Fibroblast of mammary gland (primary cell): Measurements from ENCODE around the gene TERT.

Source experiments
- DNase-seq: peaks from one replicate; pipeline ENCODE4 v3.0.0-alpha.2; 2010; ENCODE audit warnings: low read depth
- H3K4me3 ChIP-seq: 2 replicates; pipeline ENCODE4 v1.5.1; 2011; ENCODE audit warnings: low read depth, mild to moderate bottlenecking, low read length, moderate library complexity; ENCODE audit not compliant: control insufficient read depth
- CTCF ChIP-seq: conservative IDR thresholded peaks from 2 replicates; pipeline ENCODE4 v1.5.1; 2011; ENCODE audit warnings: low read depth, low read length, inconsistent platforms; ENCODE audit not compliant: control insufficient read depth, insufficient read depth

TERT gene

GRCh38 chr5:1320436-1321344 lies 25.8 kb upstream of the TERT start:
- no peak for TF ChIP-seq CTCF
- no peak for DNase-seq
- no peak overlapping the region for H3K4me3 ChIP-seq

GRCh38 chr5:1319436-1320256 lies 24.8 kb upstream of the TERT start:
- no peak overlapping the region for H3K4me3 ChIP-seq
- TF ChIP-seq CTCF = no peak
- DNase-seq = no peak

- no peak for TF ChIP-seq CTCF
- no peak for DNase-seq
- H3K4me3 ChIP-seq = no peak overlapping the region
Measured at GRCh38 chr5:1318659-1319251, 23.9 kb upstream of the TERT start.

- TF ChIP-seq CTCF = no peak
- DNase-seq = no peak
- no peak overlapping the region for H3K4me3 ChIP-seq
Measured at GRCh38 chr5:1317921-1318565, 23.2 kb upstream of the TERT start.

- DNase-seq = no peak
- no peak for TF ChIP-seq CTCF
- no peak overlapping the region for H3K4me3 ChIP-seq
Measured at GRCh38 chr5:1316588-1317340, 21.9 kb upstream of the TERT start.
